A673 (cell line): ENCODE data around the gene C9orf43.

ENCODE experiments used
- EZH2 ChIP-seq: fragments of 200-600 bp; sonication (generic); IDR thresholded peaks from 2 replicates; pipeline ENCODE4 v1.6.1; 2017; ENCODE audit warnings: borderline replicate concordance, low read depth, mild to moderate bottlenecking, mixed read lengths, antibody characterized with exemption, low read length; ENCODE audit not compliant: poor library complexity, severe bottlenecking
- TF ChIP-seq, protein P1 (sequence below): fragments of 300-800, 200-600 bp; sonication (generic); conservative IDR thresholded peaks from 2 replicates; pipeline ENCODE4 v1.5.1; 2017; ENCODE audit warnings: low read depth, mild to moderate bottlenecking, antibody characterized with exemption, low read length, moderate library complexity, mixed read lengths

DNA sequence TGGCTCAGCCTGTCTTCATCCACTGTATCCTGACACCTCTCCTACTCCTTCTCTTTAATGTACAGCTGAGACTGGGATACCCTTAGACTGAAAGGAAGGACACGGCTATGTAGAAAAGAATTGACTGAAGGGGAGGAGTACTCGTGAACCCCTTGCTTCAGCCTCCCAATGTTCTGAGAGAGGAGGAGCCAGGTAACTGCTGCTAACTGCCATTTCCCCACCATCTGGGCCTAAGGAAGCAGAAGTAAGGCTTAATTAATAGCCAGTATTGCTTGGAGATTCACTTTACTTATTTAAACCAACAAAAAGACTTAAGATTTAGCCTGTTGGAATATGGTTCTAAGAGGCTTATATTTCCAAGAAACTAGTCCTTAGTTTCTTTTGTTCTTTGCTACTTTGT, 34.2 kb downstream of the C9orf43 start:
- TF ChIP-seq, protein P1, sequence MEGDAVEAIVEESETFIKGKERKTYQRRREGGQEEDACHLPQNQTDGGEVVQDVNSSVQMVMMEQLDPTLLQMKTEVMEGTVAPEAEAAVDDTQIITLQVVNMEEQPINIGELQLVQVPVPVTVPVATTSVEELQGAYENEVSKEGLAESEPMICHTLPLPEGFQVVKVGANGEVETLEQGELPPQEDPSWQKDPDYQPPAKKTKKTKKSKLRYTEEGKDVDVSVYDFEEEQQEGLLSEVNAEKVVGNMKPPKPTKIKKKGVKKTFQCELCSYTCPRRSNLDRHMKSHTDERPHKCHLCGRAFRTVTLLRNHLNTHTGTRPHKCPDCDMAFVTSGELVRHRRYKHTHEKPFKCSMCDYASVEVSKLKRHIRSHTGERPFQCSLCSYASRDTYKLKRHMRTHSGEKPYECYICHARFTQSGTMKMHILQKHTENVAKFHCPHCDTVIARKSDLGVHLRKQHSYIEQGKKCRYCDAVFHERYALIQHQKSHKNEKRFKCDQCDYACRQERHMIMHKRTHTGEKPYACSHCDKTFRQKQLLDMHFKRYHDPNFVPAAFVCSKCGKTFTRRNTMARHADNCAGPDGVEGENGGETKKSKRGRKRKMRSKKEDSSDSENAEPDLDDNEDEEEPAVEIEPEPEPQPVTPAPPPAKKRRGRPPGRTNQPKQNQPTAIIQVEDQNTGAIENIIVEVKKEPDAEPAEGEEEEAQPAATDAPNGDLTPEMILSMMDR: no peak
- no peak for TF ChIP-seq EZH2
